Omental fat pad (tissue), 4 donors: ENCODE measurements around the gene LAMTOR2. TPM values are rescaled to one million over a fixed set of nuclear protein-coding genes. Genes with fewer than 3 reads are reported as not detected.

Source experiments
- ATAC-seq: fragments of 150-250 bp; one replicate; pipeline ENCODE4 v1.9.1; 2016; ENCODE audit warnings: mild to moderate bottlenecking, moderate library complexity; ENCODE audit not compliant: low FRiP score
- DNase-seq: peaks from one replicate; pipeline ENCODE4 v3.0.0-alpha.2; 2019; ENCODE audit warnings: low spot score
- total RNA-seq, 4 donors: library from RNA; depleted of rRNA; stranded (reverse); fragments of >200 nt; gene quantifications; one replicate each; pipeline ENCODE4 v1.1.0, GENCODE V29; 2016
- TF ChIP-seq, protein P1 (sequence below), 3 donors: fragments of 450-650 bp; IDR thresholded peaks; one replicate each; pipeline ENCODE4 v1.5.1; 2016 to 2017; ENCODE audit warnings: antibody characterized with exemption in 3 of 3, mild to moderate bottlenecking in 3 of 3, moderate library complexity in 2 of 3

The LAMTOR2 gene
- total RNA-seq, 4 donors from 2014 or later, result 45.8 to 74.3 (median 65.0) TPM

DNA sequence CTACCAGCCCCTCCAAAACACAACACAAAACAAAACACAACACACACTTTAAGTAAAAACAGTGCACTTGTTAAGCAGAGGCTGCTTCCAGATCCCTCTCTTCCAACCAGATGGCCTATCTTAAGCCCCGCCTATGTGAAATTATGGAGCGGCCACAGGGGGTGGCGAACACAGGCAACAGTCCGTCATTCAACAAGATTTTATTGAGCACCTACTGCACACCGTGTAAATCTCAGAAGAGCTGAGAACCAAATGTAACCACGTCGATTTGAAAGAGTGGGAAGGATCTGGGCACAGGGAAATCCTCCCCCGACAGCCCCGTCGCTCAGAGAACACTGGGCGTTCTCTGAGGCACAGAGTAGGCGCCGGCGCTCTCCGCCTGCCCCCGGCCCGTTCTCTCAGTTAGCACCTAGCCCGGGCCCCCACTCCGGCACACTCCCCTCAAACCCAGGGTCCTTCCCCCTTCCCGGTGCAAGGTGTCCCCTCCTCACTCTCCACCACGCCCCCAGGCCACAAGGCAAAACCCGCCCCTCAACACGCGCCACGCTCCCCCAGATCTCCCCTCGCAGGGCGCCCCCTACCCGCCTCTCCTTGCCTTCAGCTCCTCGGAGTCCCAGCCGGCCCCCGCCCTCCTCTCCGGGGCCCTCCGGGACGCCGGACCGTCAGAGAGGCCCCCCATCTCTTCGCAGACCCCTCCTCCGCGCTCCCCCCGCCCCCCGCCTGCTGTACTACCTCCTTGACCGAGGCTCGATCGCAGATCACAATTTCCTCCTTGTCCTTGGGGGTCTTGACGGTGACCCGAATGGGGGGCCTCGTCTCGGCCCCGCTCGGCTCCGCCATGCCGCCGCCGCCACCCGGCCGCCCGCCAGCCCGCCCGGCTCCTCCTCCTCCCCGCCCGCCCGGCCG lies 1.5 kb upstream of the LAMTOR2 start:
- DNase-seq (no peak), ATAC-seq (peak; percentile 20)

DNA sequence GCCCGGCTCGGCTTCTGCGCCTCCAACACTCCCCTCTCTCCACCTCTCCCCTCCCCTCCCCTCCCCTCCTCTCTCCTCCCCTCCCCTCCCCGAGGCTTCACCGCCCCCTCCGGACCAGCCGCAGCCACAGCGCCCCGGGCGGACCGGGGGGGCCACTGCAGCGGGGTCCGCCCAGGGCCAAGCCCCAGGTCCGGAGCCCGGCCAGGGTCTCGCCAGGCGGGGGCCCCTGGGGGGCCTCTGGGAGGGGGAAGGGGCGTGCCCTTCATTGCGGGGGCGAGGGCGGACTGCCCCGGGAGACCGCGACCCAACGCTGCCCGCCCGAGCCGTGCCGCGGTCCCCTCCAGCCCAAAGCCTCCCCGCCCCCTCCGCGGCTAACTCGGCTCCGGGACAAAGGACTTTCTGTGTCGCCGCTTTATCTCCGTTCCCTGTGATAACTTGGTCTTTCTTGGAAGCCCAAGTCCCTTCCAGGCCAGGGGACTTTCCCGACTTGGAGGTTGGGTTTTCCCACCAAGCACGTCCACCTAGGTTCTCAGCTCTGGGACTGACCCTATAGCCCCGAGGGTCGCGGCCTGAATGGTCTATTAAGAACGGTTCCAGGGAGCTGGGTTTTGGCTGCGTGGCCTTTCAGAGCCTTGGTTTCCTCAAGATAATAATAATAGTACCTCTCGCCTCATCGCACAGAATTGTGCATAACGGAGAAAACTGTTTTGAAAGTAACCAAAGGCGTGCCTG lies 648 bp upstream of the LAMTOR2 start, which contains the start of gene UBQLN4:
Gene UBQLN4, minus strand, starts transcription at position 31 of the 732 bp plus-strand sequence. CDS start 97 bp downstream, outside the sequence.
- peak; percentile 81 for ATAC-seq
- TF ChIP-seq, protein P1, sequence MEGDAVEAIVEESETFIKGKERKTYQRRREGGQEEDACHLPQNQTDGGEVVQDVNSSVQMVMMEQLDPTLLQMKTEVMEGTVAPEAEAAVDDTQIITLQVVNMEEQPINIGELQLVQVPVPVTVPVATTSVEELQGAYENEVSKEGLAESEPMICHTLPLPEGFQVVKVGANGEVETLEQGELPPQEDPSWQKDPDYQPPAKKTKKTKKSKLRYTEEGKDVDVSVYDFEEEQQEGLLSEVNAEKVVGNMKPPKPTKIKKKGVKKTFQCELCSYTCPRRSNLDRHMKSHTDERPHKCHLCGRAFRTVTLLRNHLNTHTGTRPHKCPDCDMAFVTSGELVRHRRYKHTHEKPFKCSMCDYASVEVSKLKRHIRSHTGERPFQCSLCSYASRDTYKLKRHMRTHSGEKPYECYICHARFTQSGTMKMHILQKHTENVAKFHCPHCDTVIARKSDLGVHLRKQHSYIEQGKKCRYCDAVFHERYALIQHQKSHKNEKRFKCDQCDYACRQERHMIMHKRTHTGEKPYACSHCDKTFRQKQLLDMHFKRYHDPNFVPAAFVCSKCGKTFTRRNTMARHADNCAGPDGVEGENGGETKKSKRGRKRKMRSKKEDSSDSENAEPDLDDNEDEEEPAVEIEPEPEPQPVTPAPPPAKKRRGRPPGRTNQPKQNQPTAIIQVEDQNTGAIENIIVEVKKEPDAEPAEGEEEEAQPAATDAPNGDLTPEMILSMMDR (IDR thresholded peaks at IDR 0.05), result no peak
- no peak for DNase-seq

More for the DNA sequence above, 1.5 kb upstream of the LAMTOR2 start:
- TF ChIP-seq, protein P1 (IDR thresholded peaks at IDR 0.05), result no peak

DNA sequence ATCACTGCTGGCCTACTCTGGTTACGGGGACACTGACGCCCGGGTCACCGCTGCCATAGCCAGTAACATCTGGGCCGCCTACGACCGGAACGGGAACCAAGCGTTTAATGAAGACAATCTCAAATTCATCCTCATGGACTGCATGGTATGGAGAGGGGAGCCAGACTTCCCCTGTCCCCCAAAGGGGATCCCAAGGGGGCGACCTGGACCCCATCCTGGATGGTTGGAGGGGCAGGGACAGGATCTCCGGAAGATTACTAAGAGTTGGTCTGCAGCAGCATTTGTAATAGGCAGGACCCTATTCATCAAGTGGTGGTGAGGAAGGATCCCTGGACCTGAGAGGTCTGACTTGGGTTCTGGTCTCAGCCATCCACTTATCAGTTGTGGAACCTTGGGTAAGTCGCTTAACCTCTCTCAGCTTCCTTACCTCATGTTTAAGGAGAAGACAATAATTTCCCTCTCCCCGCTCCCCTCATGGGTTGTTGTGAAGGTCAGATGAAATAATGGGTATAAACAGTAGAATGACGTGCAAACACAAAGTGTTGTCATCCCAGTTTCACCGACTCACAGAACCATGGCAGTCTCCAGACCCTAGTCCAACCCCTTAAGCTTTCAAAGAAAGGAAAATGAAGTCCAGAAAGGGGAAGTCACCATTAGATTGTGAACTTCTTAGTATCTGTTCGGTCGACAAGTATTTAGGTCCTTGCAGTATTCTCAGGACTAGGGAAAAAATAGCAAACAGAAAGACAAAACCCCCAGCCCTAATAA lies 883 bp downstream of the LAMTOR2 start:
- ATAC-seq (no peak), DNase-seq (no peak)
- TF ChIP-seq, protein P1 (IDR thresholded peaks at IDR 0.05), result no peak

DNA sequence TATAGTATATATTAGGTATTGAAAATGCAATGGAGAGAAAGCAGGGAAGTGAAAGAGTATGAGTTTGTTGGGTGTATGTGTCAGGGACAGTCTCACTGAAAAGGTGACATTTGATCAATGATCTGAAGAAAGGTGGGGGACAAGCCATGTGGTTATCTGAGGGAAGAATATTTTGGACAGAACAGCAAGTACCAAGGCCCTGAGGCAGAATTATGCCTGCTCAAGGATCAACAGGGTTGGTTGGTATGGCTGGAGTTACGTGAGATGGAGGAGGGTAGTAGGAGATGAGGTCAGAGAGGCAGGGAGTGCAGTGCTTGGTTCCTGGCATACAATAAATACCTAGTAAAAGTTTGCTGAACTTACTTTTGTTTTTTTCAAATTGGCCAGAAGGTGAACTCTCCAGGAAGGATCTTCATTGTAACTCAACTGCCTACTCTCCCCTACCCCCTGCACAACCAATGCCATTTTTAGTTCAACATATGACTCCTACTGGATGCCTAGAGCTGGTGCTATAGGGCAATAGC lies 1.8 kb downstream of the LAMTOR2 start:
- TF ChIP-seq, protein P1 (IDR thresholded peaks at IDR 0.05), result no peak
- no peak for ATAC-seq
- no peak for DNase-seq

DNA sequence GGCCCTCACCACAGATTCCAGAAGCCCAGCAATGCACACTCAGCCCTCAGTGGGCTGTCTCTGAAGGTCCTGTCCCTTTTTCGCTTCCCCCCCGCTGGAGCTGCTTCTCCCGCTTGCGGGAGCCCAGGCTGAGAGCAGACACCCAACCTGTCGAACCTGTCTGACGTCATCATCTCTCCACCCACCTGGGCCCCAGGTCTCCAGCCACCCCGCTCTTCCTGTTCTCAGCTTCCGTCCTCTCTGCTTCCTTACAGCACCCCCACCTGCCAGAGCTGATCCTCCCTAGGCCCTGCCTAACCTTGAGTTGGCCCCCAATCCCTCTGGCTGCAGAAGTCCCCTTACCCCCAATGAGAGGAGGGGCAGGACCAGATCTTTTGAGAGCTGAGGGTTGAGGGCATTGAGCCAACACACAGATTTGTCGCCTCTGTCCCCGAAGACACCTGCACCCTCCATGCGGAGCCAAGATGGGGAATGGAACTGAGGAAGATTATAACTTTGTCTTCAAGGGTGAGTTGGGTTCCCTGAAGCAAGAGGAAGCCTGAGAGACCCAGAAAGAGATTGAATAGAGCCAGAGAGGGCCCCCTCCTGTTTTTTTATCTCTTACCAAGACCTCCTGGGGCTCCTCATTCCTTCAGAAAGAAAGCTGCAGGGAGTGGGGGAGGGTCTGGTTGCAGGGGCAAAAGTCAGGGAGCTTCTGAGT lies 6.5 kb downstream of the LAMTOR2 start, which contains the start of gene RAB25:
Gene RAB25, plus strand, starts transcription at position 224 of the 700 bp plus-strand sequence. Its CDS starts 241 bp downstream, at position 465.
- TF ChIP-seq, protein P1 (IDR thresholded peaks at IDR 0.05), result no peak
- DNase-seq (no peak), ATAC-seq (no peak)

DNA sequence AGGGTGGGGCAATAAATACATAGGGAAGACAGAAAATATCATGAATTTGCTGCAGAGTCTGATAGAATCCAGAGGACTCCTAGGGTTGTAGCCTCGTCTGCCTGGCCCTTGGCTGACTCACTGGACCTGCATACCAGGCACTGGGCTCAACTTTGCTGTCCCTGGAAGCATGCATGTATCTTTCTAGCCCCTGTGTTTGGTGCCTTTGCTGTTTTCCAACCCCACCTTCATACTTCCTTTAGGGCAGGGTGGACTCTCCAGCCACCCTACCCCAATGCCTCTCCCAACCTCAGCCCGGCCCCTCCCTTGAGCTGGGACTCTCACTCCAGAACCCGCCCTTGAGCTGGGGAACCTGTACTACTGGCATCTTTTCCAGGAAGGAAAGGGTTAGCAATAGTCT lies 7.6 kb downstream of the LAMTOR2 start:
- TF ChIP-seq, protein P1 (IDR thresholded peaks at IDR 0.05), result no peak
- DNase-seq, result no peak
- no peak for ATAC-seq
